Measurements from ENCODE around the gene ARMCX4. TPM values are rescaled to one million over a fixed set of nuclear protein-coding genes. Genes with fewer than 3 reads are reported as not detected.

Gene ARMCX4
- total and polyA plus RNA-seq, 11 donors, result 1.1 to 21.1 (median 5.1) TPM

DNA sequence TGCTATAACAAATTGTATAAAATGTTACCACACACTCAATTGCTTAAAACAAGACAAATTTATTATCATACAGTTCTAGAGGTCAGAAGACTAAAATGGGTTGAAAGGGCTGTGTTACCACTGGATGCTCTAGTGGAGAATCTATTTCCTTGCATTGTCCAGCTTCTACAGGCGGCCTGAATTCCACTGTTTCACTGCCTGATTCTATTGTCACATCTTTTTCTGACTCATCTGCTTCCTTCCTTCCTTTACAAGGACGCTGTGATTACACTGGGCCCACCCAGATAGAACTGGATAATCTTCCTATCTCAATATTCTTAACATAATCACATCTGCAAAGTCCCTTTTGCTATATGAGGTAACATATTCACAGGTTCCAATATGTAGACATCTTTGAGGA lies 45.7 kb downstream of the ARMCX4 start:
- WGBS, 4 donors, result 34 to 82% (median 48%) methylated on average over 2 of the region's 2 CpGs
- H3K27me3 ChIP-seq, result no peaks in the 10 kb centered on the region
- intact Hi-C loops (cut with DNase I), result no loop called here
- TF ChIP-seq, protein P1, sequence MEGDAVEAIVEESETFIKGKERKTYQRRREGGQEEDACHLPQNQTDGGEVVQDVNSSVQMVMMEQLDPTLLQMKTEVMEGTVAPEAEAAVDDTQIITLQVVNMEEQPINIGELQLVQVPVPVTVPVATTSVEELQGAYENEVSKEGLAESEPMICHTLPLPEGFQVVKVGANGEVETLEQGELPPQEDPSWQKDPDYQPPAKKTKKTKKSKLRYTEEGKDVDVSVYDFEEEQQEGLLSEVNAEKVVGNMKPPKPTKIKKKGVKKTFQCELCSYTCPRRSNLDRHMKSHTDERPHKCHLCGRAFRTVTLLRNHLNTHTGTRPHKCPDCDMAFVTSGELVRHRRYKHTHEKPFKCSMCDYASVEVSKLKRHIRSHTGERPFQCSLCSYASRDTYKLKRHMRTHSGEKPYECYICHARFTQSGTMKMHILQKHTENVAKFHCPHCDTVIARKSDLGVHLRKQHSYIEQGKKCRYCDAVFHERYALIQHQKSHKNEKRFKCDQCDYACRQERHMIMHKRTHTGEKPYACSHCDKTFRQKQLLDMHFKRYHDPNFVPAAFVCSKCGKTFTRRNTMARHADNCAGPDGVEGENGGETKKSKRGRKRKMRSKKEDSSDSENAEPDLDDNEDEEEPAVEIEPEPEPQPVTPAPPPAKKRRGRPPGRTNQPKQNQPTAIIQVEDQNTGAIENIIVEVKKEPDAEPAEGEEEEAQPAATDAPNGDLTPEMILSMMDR (IDR thresholded peaks at IDR 0.05), result no peak
- TF ChIP-seq POLR2A (IDR thresholded peaks at IDR 0.05), result no peak
- no peak for DNase-seq
- no peaks in the 10 kb centered on the region for H3K36me3 ChIP-seq
- H3K9me3 ChIP-seq, result peaks cover 0 to 8% (median 0%) of the 10 kb centered on the region in 12 donors
- no peaks in the 10 kb centered on the region for H3K4me1 ChIP-seq
- H3K4me3 ChIP-seq, result no peak overlapping the region
- no peak overlapping the region for H3K27ac ChIP-seq
- no peak for ATAC-seq

Other genes with a start within 250 kb of the ARMCX4 start
- gene TAF7L, start 194.1 kb upstream of the ARMCX4 start, total RNA-seq, result not detected
- under 1 TPM in 1 of 2 donors, not detected in 1; 0.04 TPM for gene TAF7L, start 194.1 kb upstream of the ARMCX4 start, polyA plus RNA-seq
- gene TIMM8A, start 136.7 kb upstream of the ARMCX4 start, total RNA-seq, result 10 to 100 TPM in 7 of 9 donors, 1 to 10 TPM in 2; 2.9 to 29.4 (median 17.5) TPM
- gene TIMM8A, start 136.7 kb upstream of the ARMCX4 start, polyA plus RNA-seq, result 10 to 100 TPM; 11.9 to 29.4 TPM
- 10 to 100 TPM in 1 of 9 donors, 1 to 10 TPM in 4, under 1 TPM in 4; 0.25 to 18.8 (median 1.6) TPM for gene BTK, start 99.3 kb upstream of the ARMCX4 start, total RNA-seq
- gene BTK, start 99.3 kb upstream of the ARMCX4 start, polyA plus RNA-seq, result 1 to 10 TPM; 1.4 to 1.5 TPM
- 100 to 1,000 TPM in 2 of 9 donors, 10 to 100 TPM in 7; 47.8 to 757 (median 69.7) TPM for gene RPL36A, start 94.4 kb upstream of the ARMCX4 start, total RNA-seq
- gene RPL36A, start 94.4 kb upstream of the ARMCX4 start, polyA plus RNA-seq, result 1,000 to 10,000 TPM; 1,215 to 2,246 TPM
- 10 to 100 TPM in 7 of 9 donors, 1 to 10 TPM in 2; 5.2 to 27.5 (median 11.1) TPM for gene GLA, start 77.5 kb upstream of the ARMCX4 start, total RNA-seq
- 10 to 100 TPM; 16.4 to 19.9 TPM for gene GLA, start 77.5 kb upstream of the ARMCX4 start, polyA plus RNA-seq
- 10 to 100 TPM; 36.5 to 71.8 (median 56.8) TPM for gene HNRNPH2, start 77.2 kb upstream of the ARMCX4 start, total RNA-seq
- 10 to 100 TPM; 37.0 to 71.9 TPM for gene HNRNPH2, start 77.2 kb upstream of the ARMCX4 start, polyA plus RNA-seq
- gene ARMCX1, start 65.1 kb downstream of the ARMCX4 start, total RNA-seq, result 10 to 100 TPM; 25.6 to 50.4 (median 32.9) TPM
- gene ARMCX1, start 65.1 kb downstream of the ARMCX4 start, polyA plus RNA-seq, result 10 to 100 TPM; 15.2 to 26.2 TPM
- 10 to 100 TPM; 17.9 to 58.7 (median 33.2) TPM for gene ARMCX6, start 132.5 kb downstream of the ARMCX4 start, total RNA-seq
- 10 to 100 TPM; 17.5 to 32.1 TPM for gene ARMCX6, start 132.5 kb downstream of the ARMCX4 start, polyA plus RNA-seq
- 10 to 100 TPM; 49.4 to 84.0 (median 61.8) TPM for gene ARMCX3, start 137.7 kb downstream of the ARMCX4 start, total RNA-seq
- 10 to 100 TPM; 30.7 to 71.0 TPM for gene ARMCX3, start 137.7 kb downstream of the ARMCX4 start, polyA plus RNA-seq
- gene ARMCX2, start 174.4 kb downstream of the ARMCX4 start, total RNA-seq, result 10 to 100 TPM; 23.2 to 45.4 (median 40.5) TPM
- 10 to 100 TPM; 14.0 to 29.5 TPM for gene ARMCX2, start 174.4 kb downstream of the ARMCX4 start, polyA plus RNA-seq